Neutrophil (primary cell): ENCODE results near the gene SP7.
"Not testable (repeated sequence)": the region's sequence is repeated elsewhere in the genome, so short reads cannot be mapped to it uniquely, and the experiment has no call there.

ENCODE experiments used
- H3K27ac ChIP-seq: fragments of 200-600 bp; sonication (generic); 2 replicates; pipeline ENCODE4 v1.5.1; 2016; ENCODE audit warnings: mild to moderate bottlenecking, moderate library complexity
- H3K27me3 ChIP-seq: fragments of 200-600 bp; sonication (generic); 2 replicates; pipeline ENCODE4 v1.6.0; 2016; ENCODE audit warnings: mild to moderate bottlenecking
- H3K36me3 ChIP-seq: fragments of 200-600 bp; sonication (generic); 2 replicates; pipeline ENCODE4 v1.5.1; 2017
- H3K4me1 ChIP-seq, 2 experiments: fragments of 200-600 bp in 1 of 2; sonication (generic) in 1 of 2; 1 replicate in 1 of 2; 2 replicates in 1 of 2; pipeline versions ENCODE4 v1.5.1 to v1.6.1; 2013 to 2016; ENCODE audit warnings: low read depth in 1 of 2, low read length in 1 of 2, mild to moderate bottlenecking in 1 of 2, moderate library complexity in 1 of 2; ENCODE audit not compliant: control insufficient read depth in 1 of 2, insufficient read depth in 1 of 2
- H3K4me3 ChIP-seq, 2 experiments: fragments of 200-600 bp in 1 of 2; sonication (generic) in 1 of 2; 1 replicate in 1 of 2; 2 replicates in 1 of 2; pipeline ENCODE4 v1.5.1; 2013 to 2016; ENCODE audit warnings: low read depth in 1 of 2, low read length in 1 of 2, mild to moderate bottlenecking in 1 of 2, moderate library complexity in 1 of 2
- H3K9me3 ChIP-seq: fragments of 200-600 bp; sonication (generic); 2 replicates; pipeline ENCODE4 v1.5.1; 2016
- TF ChIP-seq, protein P1 (sequence below): fragments of 200-600 bp; sonication (generic); IDR thresholded peaks from 2 replicates; pipeline ENCODE4 v1.5.1; 2016; ENCODE audit warnings: antibody characterized with exemption

The SP7 gene

DNA sequence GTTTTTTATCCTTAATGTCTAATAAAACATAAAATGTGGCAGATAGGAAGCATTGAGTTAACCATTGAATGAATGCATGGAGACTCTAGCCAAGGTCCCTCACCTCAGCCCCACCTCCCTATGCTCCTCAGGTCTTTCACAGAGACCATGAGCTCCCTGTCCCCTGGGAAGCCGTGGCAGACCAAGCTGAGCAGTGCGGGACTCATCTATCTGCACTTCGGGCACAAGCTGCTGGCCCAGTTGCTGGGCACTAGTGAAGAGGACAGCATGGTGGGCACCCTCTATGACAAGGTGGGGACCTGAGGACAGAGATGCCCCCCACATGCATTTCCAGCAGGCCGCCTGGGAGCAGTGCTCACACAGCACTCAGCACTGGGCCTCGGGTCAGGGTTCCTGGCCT, 33.3 kb downstream of the SP7 start:
- no peak overlapping the region for H3K27ac ChIP-seq
- TF ChIP-seq, protein P1, sequence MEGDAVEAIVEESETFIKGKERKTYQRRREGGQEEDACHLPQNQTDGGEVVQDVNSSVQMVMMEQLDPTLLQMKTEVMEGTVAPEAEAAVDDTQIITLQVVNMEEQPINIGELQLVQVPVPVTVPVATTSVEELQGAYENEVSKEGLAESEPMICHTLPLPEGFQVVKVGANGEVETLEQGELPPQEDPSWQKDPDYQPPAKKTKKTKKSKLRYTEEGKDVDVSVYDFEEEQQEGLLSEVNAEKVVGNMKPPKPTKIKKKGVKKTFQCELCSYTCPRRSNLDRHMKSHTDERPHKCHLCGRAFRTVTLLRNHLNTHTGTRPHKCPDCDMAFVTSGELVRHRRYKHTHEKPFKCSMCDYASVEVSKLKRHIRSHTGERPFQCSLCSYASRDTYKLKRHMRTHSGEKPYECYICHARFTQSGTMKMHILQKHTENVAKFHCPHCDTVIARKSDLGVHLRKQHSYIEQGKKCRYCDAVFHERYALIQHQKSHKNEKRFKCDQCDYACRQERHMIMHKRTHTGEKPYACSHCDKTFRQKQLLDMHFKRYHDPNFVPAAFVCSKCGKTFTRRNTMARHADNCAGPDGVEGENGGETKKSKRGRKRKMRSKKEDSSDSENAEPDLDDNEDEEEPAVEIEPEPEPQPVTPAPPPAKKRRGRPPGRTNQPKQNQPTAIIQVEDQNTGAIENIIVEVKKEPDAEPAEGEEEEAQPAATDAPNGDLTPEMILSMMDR = no peak
- no peaks in the 10 kb centered on the region for H3K9me3 ChIP-seq
- H3K4me3 ChIP-seq = no peak overlapping the region
- peaks cover 42% of the 10 kb centered on the region for H3K36me3 ChIP-seq
- no peaks in the 10 kb centered on the region for H3K27me3 ChIP-seq
- peaks cover 24 to 27% of the 10 kb centered on the region in 2 experiments for H3K4me1 ChIP-seq

- peaks cover 21% of the 10 kb centered on the region for H3K36me3 ChIP-seq
- H3K9me3 ChIP-seq = no peaks in the 10 kb centered on the region
- TF ChIP-seq, protein P1 = no peak
- peak overlapping the region; percentile 85 to 96 for H3K4me3 ChIP-seq
- peak overlapping the region; percentile 85 for H3K27ac ChIP-seq
- no peaks in the 10 kb centered on the region for H3K27me3 ChIP-seq
- peaks cover 48 to 49% of the 10 kb centered on the region in 2 experiments for H3K4me1 ChIP-seq
Measured at GRCh38 chr12:53300187-53300586, 36.0 kb downstream of the SP7 start.

DNA sequence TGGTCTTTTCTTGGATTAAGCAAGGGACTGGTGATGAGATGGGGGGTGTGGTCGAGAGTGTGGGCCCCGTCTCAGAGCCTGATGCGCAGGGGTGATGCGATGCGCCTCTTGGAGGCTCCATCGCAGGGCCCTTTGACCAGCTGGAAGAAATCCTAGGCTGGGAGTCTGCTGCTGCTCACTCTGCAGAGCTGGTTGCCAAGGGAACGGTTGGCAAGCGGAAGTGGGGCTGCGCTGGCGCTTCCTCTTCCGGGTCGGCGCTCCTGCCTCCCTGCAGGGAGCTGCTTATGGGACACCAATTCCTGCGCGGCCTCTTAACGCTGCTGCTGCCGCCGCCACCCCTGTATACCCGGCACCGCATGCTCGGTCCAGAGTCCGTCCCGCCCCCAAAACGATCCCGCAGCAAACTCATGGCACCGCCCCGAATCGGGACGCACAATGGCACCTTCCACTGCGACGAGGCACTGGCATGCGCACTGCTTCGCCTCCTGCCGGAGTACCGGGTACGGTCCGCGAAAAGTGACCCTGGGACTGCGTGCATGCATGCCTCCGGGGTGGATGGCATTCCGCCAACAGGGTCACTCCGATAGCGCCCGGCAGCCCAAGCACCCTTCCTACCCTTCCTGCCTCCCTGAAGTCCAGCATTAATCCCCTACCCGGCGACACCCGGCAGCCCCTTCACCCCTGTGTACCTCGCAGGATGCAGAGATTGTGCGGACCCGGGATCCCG, 36.5 kb downstream of the SP7 start, which contains the start of gene MYG1:
Gene MYG1, plus strand, starts transcription at position 242 of the 727 bp plus-strand sequence. Its CDS starts 43 bp downstream, at position 285.
- H3K36me3 ChIP-seq = peaks cover 19% of the 10 kb centered on the region
- peaks cover 52 to 55% of the 10 kb centered on the region in 2 experiments for H3K4me1 ChIP-seq
- peak within 1 kb of the TSS; percentile 85 to 96 for H3K4me3 ChIP-seq
- peak within 1 kb of the TSS; percentile 85 for H3K27ac ChIP-seq
- TF ChIP-seq, protein P1 = peak; percentile 50
- H3K9me3 ChIP-seq = no peaks in the 10 kb centered on the region
- no peaks in the 10 kb centered on the region for H3K27me3 ChIP-seq

GRCh38 chr12:53299101-53299453, 37.1 kb downstream of the SP7 start:
- peak overlapping the region; percentile 85 for H3K27ac ChIP-seq
- H3K4me3 ChIP-seq = peak overlapping the region; percentile 85 to 96
- H3K4me1 ChIP-seq = peaks cover 52 to 55% of the 10 kb centered on the region in 2 experiments
- H3K9me3 ChIP-seq = no peaks in the 10 kb centered on the region
- no peaks in the 10 kb centered on the region for H3K27me3 ChIP-seq
- TF ChIP-seq, protein P1 = peak; percentile 19
- H3K36me3 ChIP-seq = peaks cover 19% of the 10 kb centered on the region

- TF ChIP-seq, protein P1 = no peak
- H3K9me3 ChIP-seq = no peaks in the 10 kb centered on the region
- H3K27ac ChIP-seq = peak overlapping the region; percentile 85
- H3K4me1 ChIP-seq = peaks cover 52 to 55% of the 10 kb centered on the region in 2 experiments
- H3K36me3 ChIP-seq = peaks cover 15% of the 10 kb centered on the region
- H3K27me3 ChIP-seq = no peaks in the 10 kb centered on the region
- no peak overlapping the region for H3K4me3 ChIP-seq
Measured at GRCh38 chr12:53298164-53298563, 38.0 kb downstream of the SP7 start.

DNA sequence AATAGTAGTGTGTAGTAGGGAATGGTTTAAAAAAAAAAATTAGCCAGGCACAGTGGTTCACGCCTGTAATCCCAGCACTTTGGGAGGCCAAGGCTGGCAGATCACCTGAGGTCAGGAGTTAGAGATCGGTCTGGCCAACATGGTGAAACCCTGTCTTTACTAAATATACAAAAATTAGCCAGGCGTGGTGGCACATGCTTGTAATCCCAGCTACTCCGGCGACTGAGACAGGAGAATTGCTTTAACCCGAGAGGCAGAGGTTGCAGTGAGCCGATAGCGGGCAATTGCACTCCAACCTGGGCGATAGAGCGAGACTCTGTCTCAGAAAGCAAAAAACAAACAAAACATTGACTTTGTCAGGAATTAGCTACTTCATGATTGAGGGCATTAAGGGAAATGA, 39.0 kb downstream of the SP7 start:
- not testable (repeated sequence) for H3K4me3 ChIP-seq, H3K9me3 ChIP-seq, H3K27me3 ChIP-seq
- Histone ChIP-seq H3K27ac (peak overlapping the region; percentile 85), H3K36me3 (peaks cover 14% of the 10 kb centered on the region), H3K4me1 (peaks cover 52 to 55% of the 10 kb centered on the region in 2 experiments)
